Thyroid gland (tissue), 4 donors: ENCODE results near the gene TPK1.

Source experiments
- CTCF ChIP-seq, 6 experiments: fragments of 200-600 bp in 3 of 6; fragments of 450-650 bp in 3 of 6; sonication (generic) in 3 of 6; IDR thresholded peaks; one replicate each; pipeline ENCODE4 v1.5.1; 2016 to 2019; ENCODE audit warnings: antibody characterized with exemption in 6 of 6, mild to moderate bottlenecking in 2 of 6, inconsistent platforms in 1 of 6, moderate library complexity in 1 of 6
- POLR2A ChIP-seq, 2 donors: fragments of 450-650 bp; IDR thresholded peaks; one replicate each; pipeline ENCODE4 v1.6.1; 2017; ENCODE audit warnings: antibody characterized with exemption in 2 of 2, mild to moderate bottlenecking in 2 of 2, moderate library complexity in 1 of 2

GRCh38 chr7:144403649-144404061, 432.2 kb downstream of the TPK1 start, which contains the start of gene NOBOX:
- TF ChIP-seq CTCF (IDR thresholded peaks at IDR 0.05) = no peak
- no peak for TF ChIP-seq POLR2A (IDR thresholded peaks at IDR 0.05)
